HepG2 (cell line): ENCODE measurements around the gene DHRS1. TPM values are rescaled to one million over a fixed set of nuclear protein-coding genes. Genes with fewer than 3 reads are reported as not detected.

ENCODE experiments used
- ATF7-NPFF ChIP-seq: sonication (generic); formaldehyde crosslinking; IDR thresholded peaks from 2 replicates; pipeline ENCODE4 v1.8.1; 2023; ENCODE audit warnings: mild to moderate bottlenecking, low read depth, missing genetic modification reagents, moderate library complexity
- DZIP1 ChIP-seq: sonication (generic); formaldehyde crosslinking; IDR thresholded peaks from 2 replicates; pipeline ENCODE4 v1.5.0; 2020; ENCODE audit warnings: mild to moderate bottlenecking, missing genetic modification reagents
- EED ChIP-seq: sonication (generic); formaldehyde crosslinking; IDR thresholded peaks from 2 replicates; pipeline ENCODE4 v1.5.0; 2020; ENCODE audit warnings: mild to moderate bottlenecking, missing genetic modification reagents
- EZH2 ChIP-seq: conservative IDR thresholded peaks from 2 replicates; pipeline ENCODE4 v1.6.1; 2012; ENCODE audit warnings: mild to moderate bottlenecking, low read depth, low read length, moderate library complexity
- FOXP1 ChIP-seq, 2 experiments: fragments of 450-650 bp in 1 of 2; IDR thresholded peaks; 2 replicates each; pipeline ENCODE4 v1.6.1; 2017 to 2018; ENCODE audit warnings: antibody characterized with exemption in 1 of 2
- GPBP1L1 ChIP-seq: sonication (generic); formaldehyde crosslinking; IDR thresholded peaks from 2 replicates; pipeline ENCODE4 v1.5.0; 2020; ENCODE audit warnings: mild to moderate bottlenecking, missing genetic modification reagents
- HOMEZ ChIP-seq: IDR thresholded peaks from 2 replicates; pipeline ENCODE4 v1.6.1; 2016; ENCODE audit warnings: low read depth
- KDM1A ChIP-seq: IDR thresholded peaks from 2 replicates; pipeline ENCODE4 v1.6.1; 2016; ENCODE audit warnings: missing compliant biosample characterization
- KMT2A ChIP-seq: sonication (generic); formaldehyde crosslinking; IDR thresholded peaks from 2 replicates; pipeline ENCODE4 v1.4.0; 2020; ENCODE audit warnings: missing genetic modification reagents
- LCORL ChIP-seq, 2 experiments: fragments of 450-650 bp in 1 of 2; sonication (generic) in 1 of 2; formaldehyde crosslinking in 1 of 2; IDR thresholded peaks; 2 replicates each; pipeline versions ENCODE4 v1.5.0 to v1.6.1; 2017 to 2020; ENCODE audit warnings: antibody characterized with exemption in 1 of 2, missing genetic modification reagents in 1 of 2
- NAIF1 ChIP-seq: sonication (generic); formaldehyde crosslinking; IDR thresholded peaks from 2 replicates; pipeline ENCODE4 v1.5.0; 2020; ENCODE audit warnings: mild to moderate bottlenecking, missing genetic modification reagents, borderline replicate concordance
- NCOA2 ChIP-seq: sonication (generic); formaldehyde crosslinking; IDR thresholded peaks from 2 replicates; pipeline ENCODE4 v1.8.0; 2022; ENCODE audit warnings: inconsistent platforms
- PHF5A ChIP-seq: IDR thresholded peaks from one replicate; pipeline ENCODE4 v1.6.1; 2018; ENCODE audit warnings: low read depth, missing genetic modification reagents; ENCODE audit not compliant: unreplicated experiment
- PREB ChIP-seq: sonication (generic); formaldehyde crosslinking; IDR thresholded peaks from 2 replicates; pipeline ENCODE4 v1.4.0; 2020; ENCODE audit warnings: missing genetic modification reagents
- RFX3 ChIP-seq: IDR thresholded peaks from 2 replicates; pipeline ENCODE4 v1.6.1; 2016; ENCODE audit warnings: missing biosample characterization, missing genetic modification reagents
- SP2 ChIP-seq: sonication (generic); formaldehyde crosslinking; IDR thresholded peaks from 2 replicates; pipeline ENCODE4 v1.5.1; 2020; ENCODE audit warnings: mild to moderate bottlenecking, missing genetic modification reagents
- TARDBP ChIP-seq: sonication (generic); formaldehyde crosslinking; IDR thresholded peaks from 2 replicates; pipeline ENCODE4 v1.8.0; 2022; ENCODE audit warnings: mild to moderate bottlenecking, missing genetic modification reagents
- TBL1XR1 ChIP-seq: fragments of 150-350 bp; IDR thresholded peaks from 2 replicates; pipeline ENCODE4 v1.6.1; 2014; ENCODE audit warnings: borderline replicate concordance, low read length; ENCODE audit not compliant: partially characterized antibody
- TCF7 ChIP-seq: sonication (generic); IDR thresholded peaks from 2 replicates; pipeline ENCODE4 v1.6.1; 2016; ENCODE audit warnings: antibody characterized with exemption, low read depth
- ZMYM3 ChIP-seq: sonication (generic); formaldehyde crosslinking; IDR thresholded peaks from 2 replicates; pipeline ENCODE4 v1.5.1; 2020; ENCODE audit warnings: mild to moderate bottlenecking, missing genetic modification reagents
- ZNF263 ChIP-seq: sonication (generic); formaldehyde crosslinking; IDR thresholded peaks from 2 replicates; pipeline ENCODE4 v1.4.0; 2020; ENCODE audit warnings: missing genetic modification reagents
- ZNF350 ChIP-seq: sonication (generic); formaldehyde crosslinking; IDR thresholded peaks from 2 replicates; pipeline ENCODE4 v1.4.0; 2020; ENCODE audit warnings: mild to moderate bottlenecking, low read depth, missing genetic modification reagents, borderline replicate concordance
- ZNF460 ChIP-seq: sonication (generic); formaldehyde crosslinking; IDR thresholded peaks from 2 replicates; pipeline ENCODE4 v1.5.1; 2020; ENCODE audit warnings: missing genetic modification reagents, mild to moderate bottlenecking, borderline replicate concordance
- ZNF572 ChIP-seq: sonication (generic); formaldehyde crosslinking; IDR thresholded peaks from 2 replicates; pipeline ENCODE4 v1.5.1; 2020; ENCODE audit warnings: mild to moderate bottlenecking, missing genetic modification reagents
- polyA plus RNA-seq, 8 experiments: library from polyadenylated mRNA; depleted of rRNA in 3 of 8; stranded (reverse) in 7 of 8; unstranded in 1 of 8; fragments of >200 nt; fragmentation: Illumina TruSeq in 4 of 8; extraction: Trizol in 4 of 8; gene quantifications; 2 replicates each; pipeline versions ENCODE4 v1.2.1 to v1.2.3, GENCODE V29; 2011 to 2016; ENCODE audit warnings: low read depth in 4 of 8, missing spikeins in 1 of 8, mixed read lengths in 1 of 8; ENCODE audit not compliant: insufficient read depth in 1 of 8
- total RNA-seq, 5 experiments: library from RNA; depleted of rRNA; stranded (reverse); fragments of >200 nt; fragmentation: Illumina TruSeq; extraction: Trizol; gene quantifications; 2 replicates each; pipeline ENCODE4 v1.2.3, GENCODE V29; 2016; ENCODE audit warnings: low read depth in 1 of 5

Gene DHRS1
- total and polyA plus RNA-seq, 2 of the 13 experiments (the other 11 are each of a cell fraction or from before 2014, with no cell fraction given): 49.8 to 60.8 TPM

DNA sequence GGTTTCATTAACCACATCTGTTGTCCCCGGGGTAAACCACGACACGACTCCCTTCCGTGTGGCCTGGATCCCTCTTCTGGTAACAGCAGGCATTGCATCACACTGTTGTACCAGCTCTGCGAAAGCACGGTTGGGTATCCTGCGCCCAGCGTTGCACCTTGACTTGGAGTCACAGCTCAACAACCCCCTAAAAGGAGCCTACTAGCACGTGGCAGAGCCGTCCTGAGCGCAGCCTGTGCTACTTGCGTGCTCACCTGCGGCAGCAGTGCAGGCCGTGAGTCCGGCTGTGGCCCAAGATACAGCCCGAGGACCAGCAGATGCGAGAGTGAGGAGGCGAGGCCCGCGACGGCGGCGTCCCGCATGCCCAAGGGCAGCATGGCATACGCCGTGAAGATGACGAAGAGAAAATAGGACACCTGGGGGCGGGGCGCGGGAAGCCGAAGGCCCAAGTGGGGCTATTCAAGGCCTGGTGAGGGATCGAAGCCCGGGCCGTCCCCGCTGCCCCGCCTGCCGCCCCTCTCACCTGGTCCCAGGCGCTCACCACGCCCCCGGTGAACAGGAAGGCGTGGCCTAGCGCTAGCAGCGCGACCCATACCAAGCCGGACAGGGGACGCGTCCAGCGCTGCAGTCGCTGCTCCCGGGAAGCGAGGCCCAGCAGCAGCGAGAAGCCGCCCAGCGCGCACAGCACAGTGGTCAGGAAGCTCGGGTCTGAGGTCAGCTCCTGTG lies 32.9 kb upstream of the DHRS1 start (continued):
- peak; percentile 61 for TF ChIP-seq PHF5A
- no peak for TF ChIP-seq TCF7
- peak; percentile 99 for TF ChIP-seq ZNF350 (CRISPR knock-in tag)
- no peak for TF ChIP-seq PREB (CRISPR knock-in tag)
- TF ChIP-seq HOMEZ (CRISPR knock-in tag): 0 out of 2 replicates have a peak, but pooled peaks have one; percentile 9
- no peak; the same call in 1 of the 2 replicates for TF ChIP-seq SP2 (CRISPR knock-in tag)
- TF ChIP-seq TARDBP (CRISPR knock-in tag): 0 out of 2 replicates have a peak, but pooled peaks have one; percentile 9
- peak; percentile 75 for TF ChIP-seq KDM1A (CRISPR knock-in tag)
- no peak for TF ChIP-seq GPBP1L1 (CRISPR knock-in tag)
- peak; percentile 46; the same call in 1 of the 2 replicates for TF ChIP-seq DZIP1
- no peak for TF ChIP-seq TBL1XR1
- peak; percentile 45; the same call in 1 of the 2 replicates for TF ChIP-seq ZNF263 (CRISPR knock-in tag)
- TF ChIP-seq NCOA2: peak; percentile 45
- no peak for TF ChIP-seq ZNF460 (CRISPR knock-in tag)
- TF ChIP-seq ZNF572: peak; percentile 26; the same call in 1 of the 2 replicates
- TF ChIP-seq ATF7-NPFF: peak; percentile 31; the same call in 1 of the 2 replicates
- TF ChIP-seq KMT2A (CRISPR knock-in tag): peak; percentile 63; the same call in 1 of the 2 replicates
- TF ChIP-seq EED: peak; percentile 100
- TF ChIP-seq NAIF1 (CRISPR knock-in tag): no peak; the same call in 1 of the 2 replicates
- TF ChIP-seq ZMYM3 (CRISPR knock-in tag): peak; percentile 72
- no peak for TF ChIP-seq EZH2
- TF ChIP-seq RFX3 (CRISPR knock-in tag): no peak
- TF ChIP-seq LCORL (IDR thresholded peaks at IDR 0.05): no peak
- peak; percentile 91 for TF ChIP-seq LCORL (CRISPR knock-in tag; IDR thresholded peaks at IDR 0.05)
- TF ChIP-seq FOXP1 (IDR thresholded peaks at IDR 0.05): no peak
- peak; percentile 53 for TF ChIP-seq FOXP1 (CRISPR knock-in tag; IDR thresholded peaks at IDR 0.05)
